Neuronal stem cell (in vitro differentiated cells): Measurements from ENCODE around the gene SCAF1.

Experiments used
- DNase-seq: peaks from one replicate; pipeline ENCODE4 v3.0.0-alpha.2; 2013; ENCODE audit warnings: low spot score
- H2AFZ ChIP-seq: one replicate; pipeline ENCODE4 v1.6.1; 2013; ENCODE audit warnings: mild to moderate bottlenecking, low read length, inconsistent platforms
- H2AK5ac ChIP-seq: 2 replicates; pipeline ENCODE4 v1.6.1; 2013; ENCODE audit warnings: low read depth, mild to moderate bottlenecking, inconsistent platforms, low read length, moderate library complexity, mixed read lengths
- H2BK120ac ChIP-seq: 2 replicates; pipeline ENCODE4 v1.6.1; 2013; ENCODE audit warnings: low read depth, mild to moderate bottlenecking, inconsistent platforms, low read length, moderate library complexity, mixed read lengths
- H2BK12ac ChIP-seq: one replicate; pipeline ENCODE4 v1.6.1; 2013; ENCODE audit warnings: low read length, inconsistent platforms
- H2BK15ac ChIP-seq: 2 replicates; pipeline ENCODE4 v1.6.1; 2013; ENCODE audit warnings: mild to moderate bottlenecking, low read length, inconsistent platforms, mixed read lengths
- H2BK5ac ChIP-seq: one replicate; pipeline ENCODE4 v1.6.1; 2013; ENCODE audit warnings: inconsistent platforms, mild to moderate bottlenecking, low read length, moderate library complexity
- H3K14ac ChIP-seq: one replicate; pipeline ENCODE4 v1.6.1; 2013; ENCODE audit warnings: low read length, inconsistent platforms
- H3K18ac ChIP-seq: 2 replicates; pipeline ENCODE4 v1.6.1; 2013; ENCODE audit warnings: low read length, inconsistent platforms
- H3K23ac ChIP-seq: 2 replicates; pipeline ENCODE4 v1.6.1; 2013; ENCODE audit warnings: low read depth, mild to moderate bottlenecking, mixed read lengths, low read length, inconsistent platforms; ENCODE audit not compliant: poor library complexity
- H3K27ac ChIP-seq: replicated peaks from 3 replicates; pipeline ENCODE4 v1.5.1; 2013; ENCODE audit warnings: low read length, inconsistent platforms
- H3K27me3 ChIP-seq, 3 experiments: 2 replicates each; pipeline ENCODE4 v1.6.1; 2013; ENCODE audit warnings: low read length in 3 of 3, mild to moderate bottlenecking in 2 of 3, inconsistent platforms in 1 of 3, low read depth in 1 of 3, mixed read lengths in 1 of 3, moderate library complexity in 1 of 3; ENCODE audit not compliant: control insufficient read depth in 3 of 3, insufficient read depth in 3 of 3
- H3K36me3 ChIP-seq, 2 donors: replicated peaks in 1 of 2; 2 replicates each; pipeline ENCODE4 v1.6.1; 2013; ENCODE audit warnings: low read length in 2 of 2; ENCODE audit not compliant: control insufficient read depth in 2 of 2, insufficient read depth in 2 of 2
- H3K4ac ChIP-seq: 2 replicates; pipeline ENCODE4 v1.6.1; 2013; ENCODE audit warnings: inconsistent platforms, mild to moderate bottlenecking, low read length, moderate library complexity
- H3K4me1 ChIP-seq, 2 donors: 1 replicate in 1 of 2; 2 replicates in 1 of 2; pipeline ENCODE4 v1.6.1; 2013; ENCODE audit warnings: low read length in 2 of 2, low read depth in 1 of 2; ENCODE audit not compliant: control insufficient read depth in 2 of 2, insufficient read depth in 1 of 2
- H3K4me2 ChIP-seq: one replicate; pipeline ENCODE4 v1.6.1; 2013; ENCODE audit warnings: mild to moderate bottlenecking, low read length, inconsistent platforms; ENCODE audit not compliant: insufficient read depth, poor library complexity, severe bottlenecking
- H3K4me3 ChIP-seq, 2 donors: 2 replicates each; pipeline ENCODE4 v1.5.1; 2013; ENCODE audit warnings: low read length in 2 of 2, mild to moderate bottlenecking in 2 of 2, inconsistent platforms in 1 of 2, moderate library complexity in 1 of 2
- H3K79me1 ChIP-seq: one replicate; pipeline ENCODE4 v1.6.1; 2013; ENCODE audit warnings: low read depth, mild to moderate bottlenecking, inconsistent platforms, low read length, moderate library complexity
- H3K9ac ChIP-seq: one replicate; pipeline ENCODE4 v1.6.1; 2013; ENCODE audit warnings: mild to moderate bottlenecking, low read depth, low read length, inconsistent platforms; ENCODE audit not compliant: poor library complexity
- H3K9me3 ChIP-seq, 2 donors: replicated peaks in 1 of 2; 2 replicates each; pipeline versions ENCODE3 to v1.6.1; 2013; ENCODE audit warnings: low read length in 2 of 2, mild to moderate bottlenecking in 2 of 2, inconsistent platforms in 1 of 2, low read depth in 1 of 2, mixed read lengths in 1 of 2, moderate library complexity in 1 of 2; ENCODE audit not compliant: control insufficient read depth in 2 of 2, insufficient read depth in 1 of 2
- H4K8ac ChIP-seq: one replicate; pipeline ENCODE4 v1.6.1; 2013; ENCODE audit warnings: low read depth, mild to moderate bottlenecking, inconsistent platforms, low read length, moderate library complexity
- H4K91ac ChIP-seq: one replicate; pipeline ENCODE4 v1.6.1; 2013; ENCODE audit warnings: low read length, low read depth, mild to moderate bottlenecking, inconsistent platforms; ENCODE audit not compliant: poor library complexity
- WGBS, 2 donors: extraction: QIAGEN DNeasy Blood & Tissue Kit; methylation state at CpG; one replicate each; pipeline ENCODE4 v1.1.7; 2013; ENCODE audit warnings: missing lambda C conversion rate in 2 of 2, mixed read lengths in 1 of 2; ENCODE audit not compliant: insufficient read length in 2 of 2, insufficient replicate concordance in 1 of 2; ENCODE audit errors: extremely low coverage in 2 of 2; 5-methylcytosine and 5-hydroxymethylcytosine counted together

Gene SCAF1

DNA sequence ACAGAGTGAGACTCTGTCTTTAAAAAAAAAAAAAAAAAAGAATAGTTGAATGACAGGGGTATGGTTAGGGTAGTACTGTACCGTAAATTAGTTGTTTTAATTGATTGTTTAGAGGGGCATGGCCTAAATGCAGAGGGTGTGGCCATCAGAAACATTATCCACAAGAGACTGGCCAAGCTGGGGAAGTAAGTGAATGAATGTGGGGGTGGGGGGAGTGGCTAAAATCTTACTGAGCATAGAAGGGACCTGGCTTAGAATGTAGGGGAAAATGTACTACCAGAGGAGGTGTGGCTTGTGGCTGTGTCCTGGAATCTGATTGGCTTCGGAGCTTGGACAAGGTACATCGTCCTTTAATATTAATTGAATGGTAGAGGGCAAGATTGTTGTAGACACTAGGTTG lies 27.5 kb downstream of the SCAF1 start:
- Histone ChIP-seq H4K91ac (no peak overlapping the region), H2AK5ac (no peak overlapping the region), H3K23ac (no peak overlapping the region), H3K4ac (no peak overlapping the region), H3K9me3 (no peaks in the 10 kb centered on the region), H2BK120ac (no peak overlapping the region), H3K4me1 (peaks cover 3 to 15% of the 10 kb centered on the region in 2 donors), H2AFZ (no peak overlapping the region), H2BK5ac (no peak overlapping the region), H3K79me1 (peaks cover 8% of the 10 kb centered on the region), H3K27me3 (no peaks in the 10 kb centered on the region), H3K36me3 (peaks cover 14 to 41% of the 10 kb centered on the region in 2 donors), H2BK12ac (no peak overlapping the region), H3K14ac (no peak overlapping the region), H3K18ac (no peak overlapping the region), H2BK15ac (no peak overlapping the region), H3K27ac (no peak overlapping the region), H3K4me3 (no peak overlapping the region), H3K9ac (no peak overlapping the region), H3K4me2 (no peak overlapping the region), H4K8ac (no peak overlapping the region)
- no peak for DNase-seq
- no CpG with 5 or more reads among the region's 3 CpGs for WGBS, 2 donors

DNA sequence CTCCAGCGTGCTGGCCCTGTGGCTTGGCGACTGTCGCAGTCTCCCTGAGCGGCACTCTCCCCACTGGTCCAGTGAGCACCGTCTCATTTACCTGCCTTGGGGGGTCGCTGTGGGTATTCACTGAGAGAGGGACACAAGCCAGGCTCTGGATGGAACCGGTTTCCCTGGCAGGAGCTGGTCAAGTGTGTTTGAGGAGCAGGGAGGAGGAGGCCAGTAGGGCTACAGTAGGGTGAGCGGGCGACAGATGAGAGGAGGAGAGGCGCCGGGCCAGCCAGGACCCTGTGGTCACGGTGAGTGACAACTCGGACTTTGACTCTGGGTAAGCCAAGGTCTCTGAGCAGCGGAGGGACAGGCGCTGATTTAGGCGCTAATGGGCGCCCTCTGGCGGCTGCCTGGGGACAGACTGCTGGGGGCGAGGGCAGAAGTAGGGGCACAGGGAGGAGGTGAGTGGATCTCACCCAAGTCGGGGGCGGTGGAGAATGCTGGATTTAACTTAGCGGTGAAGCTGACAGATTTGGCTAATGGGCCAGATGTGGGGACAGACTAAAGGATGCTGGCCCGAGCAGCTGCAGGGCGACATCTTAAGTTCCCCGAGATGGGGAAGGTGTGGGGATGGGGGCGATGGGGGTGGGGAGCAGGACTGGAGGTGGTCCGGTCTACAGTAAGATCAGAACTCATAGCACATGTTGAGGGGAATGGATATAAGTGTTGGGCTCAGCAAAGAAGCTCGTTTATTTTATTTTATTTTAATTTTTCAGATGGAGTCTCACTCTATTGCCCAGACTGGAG lies 30.3 kb downstream of the SCAF1 start:
- peaks cover 14 to 38% of the 10 kb centered on the region in 2 donors for H3K36me3 ChIP-seq
- no peak overlapping the region for H4K91ac ChIP-seq
- H3K18ac ChIP-seq: peak overlapping the region; percentile 50
- no peak overlapping the region for H3K4ac ChIP-seq
- WGBS, 2 donors: no CpG with 5 or more reads among the region's 28 CpGs
- H3K9me3 ChIP-seq: no peaks in the 10 kb centered on the region
- H3K27ac ChIP-seq: peak overlapping the region; percentile 52
- no peak for DNase-seq
- peak overlapping the region in 1 of 2 donors; percentile 30 for H3K4me3 ChIP-seq
- H2AFZ ChIP-seq: peak overlapping the region; percentile 88
- peak overlapping the region; percentile 53 for H3K4me2 ChIP-seq
- H2BK15ac ChIP-seq: no peak overlapping the region
- no peak overlapping the region for H2BK5ac ChIP-seq
- peaks cover 0 to 6% of the 10 kb centered on the region in 2 donors for H3K4me1 ChIP-seq
- H3K27me3 ChIP-seq: no peaks in the 10 kb centered on the region
- no peak overlapping the region for H3K23ac ChIP-seq
- H2BK120ac ChIP-seq: no peak overlapping the region
- peak overlapping the region; percentile 84 for H3K9ac ChIP-seq
- H3K79me1 ChIP-seq: peaks cover 3% of the 10 kb centered on the region
- no peak overlapping the region for H3K14ac ChIP-seq
- no peak overlapping the region for H4K8ac ChIP-seq
- H2AK5ac ChIP-seq: no peak overlapping the region
- H2BK12ac ChIP-seq: no peak overlapping the region

DNA sequence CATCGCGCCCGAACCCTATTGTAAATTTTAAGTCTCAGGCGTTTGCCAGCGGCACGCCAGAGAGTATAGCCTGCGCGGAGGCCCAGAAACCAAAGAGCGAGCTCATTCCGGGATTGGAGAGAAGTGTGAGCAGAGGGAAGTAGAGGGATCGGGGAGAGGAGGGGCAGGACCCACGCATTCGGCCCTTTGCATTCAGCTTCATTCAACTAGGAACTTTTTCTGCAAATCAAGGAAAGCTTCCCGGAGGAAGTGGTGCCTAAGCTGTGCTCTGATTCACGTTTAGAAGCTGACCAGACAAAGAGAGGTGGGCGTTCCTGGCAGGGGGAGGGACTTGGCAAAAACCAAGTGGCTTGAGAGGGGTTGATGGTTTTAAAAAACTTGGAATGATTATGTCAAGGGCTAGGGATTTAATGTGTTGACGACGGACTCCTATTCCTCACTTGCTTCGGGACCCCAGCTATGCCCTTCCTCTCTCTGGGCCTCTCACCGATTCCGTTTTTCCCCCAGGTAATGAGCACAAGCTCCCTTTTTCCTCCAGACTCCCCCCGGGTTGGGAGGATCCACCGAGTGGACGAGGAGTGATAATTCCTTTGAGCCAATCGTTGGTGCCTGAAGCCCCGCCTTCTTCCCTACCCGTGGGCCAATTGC lies 34.3 kb downstream of the SCAF1 start:
- H3K9me3 ChIP-seq: no peaks in the 10 kb centered on the region
- H2BK120ac ChIP-seq: no peak overlapping the region
- peak overlapping the region; percentile 92 for H2AK5ac ChIP-seq
- H3K23ac ChIP-seq: peak overlapping the region; percentile 66
- H3K14ac ChIP-seq: no peak overlapping the region
- no peak overlapping the region for H3K4ac ChIP-seq
- peak overlapping the region; percentile 90 for H2AFZ ChIP-seq
- peak overlapping the region; percentile 98 for H3K27ac ChIP-seq
- peaks cover 6% of the 10 kb centered on the region for H3K79me1 ChIP-seq
- H3K9ac ChIP-seq: peak overlapping the region; percentile 78
- no peak overlapping the region for H2BK12ac ChIP-seq
- no peak overlapping the region for H2BK5ac ChIP-seq
- H3K4me1 ChIP-seq: peaks cover 17 to 26% of the 10 kb centered on the region in 2 donors
- peak overlapping the region; percentile 47 to 76 for H3K4me3 ChIP-seq
- peak overlapping the region; percentile 92 for H3K18ac ChIP-seq
- no peaks in the 10 kb centered on the region for H3K27me3 ChIP-seq
- DNase-seq: peak; percentile 96
- no peak overlapping the region for H2BK15ac ChIP-seq
- peak overlapping the region; percentile 47 for H3K4me2 ChIP-seq
- WGBS, 2 donors: no CpG with 5 or more reads among the region's 27 CpGs
- H4K91ac ChIP-seq: peak overlapping the region; percentile 44
- no peak overlapping the region for H4K8ac ChIP-seq
- peaks cover 10 to 28% of the 10 kb centered on the region in 2 donors for H3K36me3 ChIP-seq

DNA sequence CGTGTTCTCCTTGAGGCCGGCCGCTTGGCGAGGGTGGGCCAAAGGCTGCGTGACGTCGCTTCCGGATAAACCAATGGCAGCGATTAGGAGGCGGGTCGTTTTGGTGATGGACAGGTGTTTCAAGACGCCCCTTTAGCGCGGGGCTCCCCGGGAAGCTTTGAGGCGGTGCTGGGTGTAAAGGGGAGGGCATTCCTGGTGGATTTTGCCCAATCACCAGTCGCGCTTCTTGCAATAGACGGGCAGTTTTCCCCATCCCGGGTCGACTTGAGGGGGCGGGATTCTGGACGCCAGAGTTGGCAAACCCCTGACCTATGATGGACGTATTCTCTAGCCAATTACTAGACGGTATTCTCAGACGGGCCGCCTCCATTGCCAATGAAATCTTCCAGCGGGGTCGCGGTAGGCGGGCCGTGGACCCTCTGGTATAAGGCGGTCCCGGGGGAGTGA lies 34.8 kb downstream of the SCAF1 start:
- Histone ChIP-seq H3K27me3 (no peaks in the 10 kb centered on the region), H3K36me3 (peaks cover 9 to 30% of the 10 kb centered on the region in 2 donors), H3K79me1 (peaks cover 10% of the 10 kb centered on the region), H2BK120ac (peak overlapping the region; percentile 87), H3K4ac (no peak overlapping the region), H2BK12ac (no peak overlapping the region), H4K91ac (peak overlapping the region; percentile 94), H3K4me3 (peak overlapping the region; percentile 98 to 99), H3K23ac (peak overlapping the region; percentile 99), H3K9ac (peak overlapping the region; percentile 97), H3K14ac (no peak overlapping the region), H4K8ac (no peak overlapping the region), H3K9me3 (no peaks in the 10 kb centered on the region), H2BK5ac (peak overlapping the region; percentile 99), H3K18ac (peak overlapping the region; percentile 100), H3K4me1 (peaks cover 17 to 25% of the 10 kb centered on the region in 2 donors), H3K4me2 (no peak overlapping the region), H3K27ac (peak overlapping the region; percentile 97), H2AK5ac (peak overlapping the region; percentile 100), H2AFZ (peak overlapping the region; percentile 81), H2BK15ac (no peak overlapping the region)
- WGBS, 2 donors: no CpG with 5 or more reads among the region's 34 CpGs
- DNase-seq: peak; percentile 100
